Colon (tissue), 2 donors: ENCODE data around the gene RAPGEF1.
"Not testable (repeated sequence)": the region's sequence is repeated elsewhere in the genome, so short reads cannot be mapped to it uniquely, and the experiment has no call there.

ENCODE experiments used
- FAIRE-seq: peaks from 2 replicates; lab custom pipeline; 2012; peaks lifted over from hg19 to GRCh38; lab: Jason Lieb, UNC
- donor health status: control.
- donor health status: control.

RAPGEF1 gene

DNA sequence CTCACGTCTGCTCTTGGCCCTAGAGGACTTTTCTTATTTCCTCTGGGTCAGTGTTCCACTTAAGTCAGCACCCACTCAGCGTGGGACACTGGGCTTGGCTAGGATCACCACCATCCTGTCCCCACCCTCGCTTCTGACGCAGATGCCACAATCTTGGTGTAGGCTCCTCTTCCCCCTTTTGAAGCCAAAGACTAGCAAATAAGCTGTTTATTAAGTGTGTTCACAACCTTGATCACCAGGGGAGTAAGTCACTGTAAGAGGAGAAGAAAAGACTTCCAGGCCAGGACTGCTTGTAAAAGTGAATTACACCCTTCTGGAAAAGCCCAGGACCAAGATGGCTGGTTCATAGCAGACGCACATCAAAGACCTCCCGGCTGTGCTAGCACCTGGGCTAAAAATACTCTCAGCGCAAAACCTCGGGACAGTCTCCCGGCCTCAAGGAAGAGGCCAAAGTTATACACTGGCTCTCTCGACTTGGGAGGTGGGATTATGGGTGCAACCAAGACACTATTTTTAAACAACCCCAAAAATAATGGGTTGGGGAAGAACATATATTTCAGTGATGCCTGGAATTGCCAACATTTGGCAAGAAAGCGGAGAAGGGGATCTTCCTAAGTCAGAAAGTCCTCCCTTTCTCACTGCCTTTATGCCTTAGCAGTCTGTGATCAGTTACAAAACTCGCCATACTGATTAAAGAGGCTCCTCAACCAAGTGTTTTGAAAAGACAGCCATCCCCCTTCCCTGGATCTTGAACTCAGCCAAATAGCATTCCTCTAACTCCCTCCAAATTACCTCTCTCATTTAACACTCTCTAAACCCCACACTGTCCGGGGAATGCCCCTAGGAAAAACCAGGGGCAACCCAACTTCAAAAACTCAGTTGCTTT, 69.4 kb downstream of the RAPGEF1 start:
- FAIRE-seq = no peak

- no peak for FAIRE-seq
Observed at GRCh38 chr9:131669269-131670157, 70.4 kb downstream of the RAPGEF1 start.

- no peak for FAIRE-seq
Observed at GRCh38 chr9:131668439-131669268, 71.2 kb downstream of the RAPGEF1 start.

GRCh38 chr9:131668057-131668438, 71.8 kb downstream of the RAPGEF1 start:
- FAIRE-seq = no peak

DNA sequence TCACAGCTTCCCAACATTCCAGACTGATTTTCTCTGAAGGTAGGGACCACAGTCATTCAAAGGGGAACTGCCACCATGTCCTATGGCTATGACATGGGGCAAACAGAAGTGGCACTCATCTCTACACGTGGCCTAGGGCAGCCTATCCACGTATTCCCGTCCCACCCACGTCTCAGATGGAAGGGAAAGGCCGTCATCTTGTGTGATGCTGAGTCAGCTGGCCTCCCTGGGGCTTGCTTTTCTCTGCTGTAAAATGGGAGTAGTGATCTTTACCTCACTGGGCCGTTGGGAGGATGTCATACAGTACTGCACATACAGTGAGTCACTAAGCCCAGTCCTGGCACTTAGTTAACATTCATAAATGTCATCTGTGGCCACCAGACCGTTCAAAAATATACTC, 72.3 kb downstream of the RAPGEF1 start:
- FAIRE-seq = no peak

GRCh38 chr9:131666774-131667173, 73.1 kb downstream of the RAPGEF1 start:
- no peak for FAIRE-seq

DNA sequence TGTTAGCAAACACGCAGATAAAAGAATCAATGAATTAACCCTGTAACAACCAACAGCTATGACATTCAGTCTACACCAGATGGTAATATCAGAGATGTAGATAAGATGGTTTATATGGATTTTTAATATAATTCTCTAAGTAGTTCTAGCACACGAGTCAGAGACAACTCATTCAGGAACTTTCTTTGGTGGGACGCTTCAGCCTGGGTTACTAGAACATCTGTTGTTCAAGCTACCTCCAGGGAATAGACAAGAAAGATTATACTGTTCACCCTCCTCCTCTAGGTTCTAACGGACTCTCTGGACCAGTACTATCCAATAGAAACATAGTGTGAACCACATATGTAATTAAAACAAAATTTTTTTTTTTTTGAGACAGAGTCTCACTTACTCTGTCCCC, 73.8 kb downstream of the RAPGEF1 start:
- no peak for FAIRE-seq

DNA sequence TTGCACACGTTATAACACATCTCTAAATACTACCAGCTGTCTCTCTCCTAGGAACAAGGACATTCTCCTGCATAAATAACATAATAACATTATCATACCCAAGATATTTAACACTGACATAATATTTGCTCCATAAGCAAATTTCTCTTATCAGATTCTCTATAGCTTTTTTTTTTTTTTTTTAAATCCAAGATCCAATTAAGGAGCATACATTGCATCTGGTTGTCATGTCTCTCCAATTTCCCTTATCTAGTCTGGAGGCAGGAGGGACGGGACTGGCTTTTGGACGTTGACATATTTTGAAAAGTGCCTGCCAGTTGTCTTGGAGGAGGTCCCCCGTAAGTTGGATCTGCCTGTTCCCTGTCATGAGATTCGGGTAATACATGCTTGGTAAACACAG, 76.6 kb downstream of the RAPGEF1 start:
- FAIRE-seq = no peak

DNA sequence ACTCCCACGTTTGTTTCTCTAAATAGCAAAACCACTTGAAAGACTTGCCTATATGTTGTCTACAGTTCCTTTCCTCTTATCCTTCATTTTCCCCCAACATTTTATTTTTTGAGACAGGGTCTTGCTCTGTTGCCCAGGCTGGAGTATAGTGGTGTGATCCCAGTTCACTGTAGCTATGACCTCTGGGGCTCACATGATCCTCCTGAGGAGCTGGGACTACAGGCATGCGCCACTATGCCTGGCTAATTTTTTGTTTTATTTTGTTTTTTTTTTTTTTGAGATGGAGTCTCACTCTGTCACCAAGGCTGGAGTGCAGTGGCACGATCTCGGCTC, 77.6 kb downstream of the RAPGEF1 start:
- FAIRE-seq = not testable (repeated sequence)

GRCh38 chr9:131661568-131662288, 78.1 kb downstream of the RAPGEF1 start:
- no peak for FAIRE-seq

DNA sequence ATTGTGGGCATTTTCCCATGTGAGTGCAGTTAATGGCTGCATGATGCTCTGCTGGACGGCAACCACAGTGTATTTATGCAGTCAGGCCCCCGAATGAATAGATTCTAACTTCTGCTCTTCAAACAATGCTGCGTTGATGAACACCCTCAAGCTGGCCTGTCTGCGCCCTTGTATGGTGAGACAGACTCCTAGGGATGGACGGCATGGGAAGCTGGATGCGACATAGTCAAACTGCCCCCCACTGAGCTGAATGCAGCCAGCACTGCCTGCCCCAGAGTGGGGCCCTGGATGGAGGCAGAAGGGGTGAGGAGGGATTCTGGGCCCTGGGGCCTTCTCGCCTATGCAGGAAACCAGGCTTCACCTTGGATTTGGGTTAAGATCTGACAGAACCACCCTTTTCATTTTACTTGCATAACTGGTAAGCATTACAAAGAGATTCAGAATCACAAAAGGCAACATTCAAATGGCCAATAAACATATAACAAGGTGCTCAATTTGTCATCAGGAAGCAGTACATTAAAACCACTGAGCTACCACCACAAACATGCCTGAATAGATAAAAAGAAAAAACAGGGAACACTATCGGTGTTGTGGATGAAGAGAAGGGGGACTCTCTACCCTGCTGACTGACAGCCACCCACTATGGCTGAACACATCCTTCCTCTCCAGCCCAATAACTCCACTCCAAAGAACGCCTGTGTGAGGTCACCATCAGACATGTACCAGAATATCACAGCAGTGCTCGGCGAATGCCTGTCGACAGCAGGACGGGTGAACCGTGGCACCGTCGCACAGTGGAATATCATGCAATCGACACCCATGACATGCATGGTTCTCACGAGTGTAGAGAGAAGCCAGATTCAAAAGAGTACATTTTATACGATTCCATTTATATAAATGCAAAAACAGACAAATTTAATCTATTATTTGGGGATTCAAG, 79.1 kb downstream of the RAPGEF1 start:
- no peak for FAIRE-seq

DNA sequence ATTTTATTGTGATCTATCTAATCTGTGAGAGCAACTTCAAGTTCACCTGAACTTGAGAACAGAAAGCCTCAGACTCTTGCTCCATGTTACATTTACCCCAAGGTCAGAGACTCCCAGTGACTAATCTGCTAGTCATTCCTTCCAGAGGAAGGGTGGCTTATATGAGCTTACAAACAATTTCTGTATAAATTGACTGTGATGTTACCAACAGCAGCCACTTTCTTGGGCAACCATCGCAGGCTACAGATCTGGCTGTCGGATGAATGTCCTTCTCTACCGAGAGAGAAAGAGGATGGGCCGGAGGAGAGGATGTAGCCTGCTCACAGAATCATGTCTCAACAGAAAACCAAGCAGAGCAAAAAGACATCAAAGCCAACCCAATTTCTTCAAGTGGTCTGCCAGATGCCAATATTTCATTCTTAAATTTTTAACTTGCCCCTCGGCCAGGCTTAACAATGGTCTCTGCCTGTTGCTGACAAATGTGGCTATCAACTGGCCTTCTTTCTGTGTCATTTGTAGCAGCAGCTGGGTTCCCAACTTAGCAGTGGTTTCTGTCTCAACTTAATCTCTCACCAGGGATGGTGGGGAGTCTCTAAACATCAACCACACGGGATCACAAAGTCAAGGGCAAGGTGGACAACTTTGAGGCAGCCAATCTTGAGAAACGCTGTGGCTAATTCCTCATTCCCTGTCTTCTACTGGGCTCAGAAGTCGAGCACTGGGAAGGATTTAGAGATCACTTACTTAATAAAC, 81.3 kb downstream of the RAPGEF1 start:
- no peak for FAIRE-seq

GRCh38 chr9:131657940-131658339, 81.9 kb downstream of the RAPGEF1 start:
- no peak for FAIRE-seq

DNA sequence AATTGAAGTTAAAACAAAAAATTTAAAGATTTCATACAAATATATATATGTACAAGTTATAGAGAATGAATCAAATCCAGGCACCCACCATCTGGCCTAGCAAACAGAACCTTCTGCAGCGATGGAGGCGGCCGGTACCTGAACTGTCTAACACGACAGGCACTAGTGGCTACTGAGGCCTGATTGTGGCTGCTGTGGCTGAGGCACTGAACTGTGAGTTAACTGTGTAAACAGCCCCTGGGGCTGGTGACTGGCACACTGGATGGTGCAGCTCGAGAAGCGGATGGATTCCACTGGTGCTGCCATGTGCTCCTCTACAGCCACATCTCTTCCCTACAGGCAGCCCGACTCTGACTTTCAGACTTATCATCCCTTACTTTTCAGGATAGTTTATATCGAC, 82.4 kb downstream of the RAPGEF1 start:
- no peak for FAIRE-seq

DNA sequence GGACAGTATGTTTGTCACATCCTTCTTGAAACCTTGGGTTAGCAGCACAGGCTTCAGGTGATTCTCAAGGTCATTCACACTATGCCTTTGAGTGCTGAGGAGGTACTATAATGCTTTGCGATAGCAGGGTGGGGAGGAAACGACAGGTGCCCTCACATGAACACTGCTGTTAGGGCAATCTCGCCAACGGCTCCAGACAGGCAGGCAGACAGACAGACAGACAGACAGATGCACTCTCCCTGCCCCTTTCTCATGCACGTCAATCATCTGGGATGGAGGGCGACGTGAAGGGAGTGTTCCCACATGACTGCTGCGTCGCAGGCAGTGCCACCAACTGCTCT, 82.9 kb downstream of the RAPGEF1 start:
- no peak for FAIRE-seq

DNA sequence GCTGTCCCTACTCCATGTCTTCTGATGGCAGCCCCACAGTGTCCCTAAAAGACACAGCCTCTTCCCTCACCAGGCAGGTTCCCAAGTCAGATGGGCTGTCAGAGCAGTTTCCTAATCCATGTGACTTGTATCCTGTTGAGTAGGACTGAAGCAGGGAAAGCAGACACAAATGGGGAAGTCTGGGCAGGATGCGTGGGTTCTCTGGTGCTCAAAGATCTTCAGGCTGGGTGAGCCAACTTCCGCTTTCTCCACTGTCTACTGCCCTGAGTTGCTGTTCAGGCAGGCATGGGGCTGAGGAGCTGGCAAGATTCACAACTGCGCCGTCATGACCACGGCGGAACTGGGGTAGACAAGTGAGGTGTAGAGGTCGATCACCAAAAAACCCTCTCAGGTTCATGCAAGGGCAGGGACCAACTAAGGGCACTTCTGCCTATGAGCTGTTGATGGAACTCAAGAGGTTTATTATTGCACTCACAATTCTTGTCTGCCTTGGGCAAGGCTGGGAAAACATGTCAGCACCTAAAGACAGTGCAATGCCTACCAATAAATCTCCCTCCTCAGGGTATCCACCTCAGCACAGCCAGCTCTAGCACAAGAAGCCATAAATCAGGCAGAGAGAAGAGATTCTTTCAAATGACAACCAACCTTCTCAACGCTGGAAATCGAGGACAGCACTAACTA, 83.4 kb downstream of the RAPGEF1 start:
- FAIRE-seq = no peak

DNA sequence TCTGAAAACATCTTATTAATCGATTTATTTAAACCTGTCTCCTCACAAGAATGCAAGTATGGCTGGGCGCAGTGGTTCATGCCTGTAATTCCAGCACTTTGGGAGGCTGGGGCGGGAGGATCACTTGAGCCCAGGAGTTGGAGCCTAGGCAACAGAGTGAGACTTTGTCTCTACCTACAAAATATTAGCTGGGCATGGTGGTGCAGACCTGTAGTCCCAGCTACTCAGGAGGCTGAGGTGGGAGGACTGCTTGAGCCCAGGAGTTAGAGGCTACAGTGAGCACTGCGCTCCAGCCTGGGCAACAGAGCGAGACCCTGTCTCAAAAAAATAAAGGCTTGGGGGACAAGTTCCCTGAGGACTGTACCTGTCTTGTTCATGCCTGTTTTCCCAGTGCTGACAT, 85.5 kb downstream of the RAPGEF1 start:
- FAIRE-seq = not testable (repeated sequence)

DNA sequence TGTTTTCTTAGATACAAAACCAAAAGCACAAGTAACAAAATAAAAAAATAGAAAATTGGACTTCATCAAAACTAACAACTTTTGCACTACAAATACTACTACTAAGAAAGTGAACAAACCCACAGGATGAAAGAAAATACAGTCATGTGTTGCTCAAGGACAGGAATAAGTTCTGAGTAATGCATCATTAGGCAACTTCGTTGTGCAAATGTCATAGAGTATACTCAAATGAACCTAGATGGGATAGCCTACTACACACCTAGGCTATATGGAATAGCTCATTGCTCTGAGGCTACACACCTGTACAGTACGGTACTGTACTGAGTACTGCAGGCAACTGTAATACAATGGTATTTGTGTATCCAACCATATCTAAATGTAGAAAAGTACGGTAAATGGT, 88.3 kb downstream of the RAPGEF1 start:
- FAIRE-seq = no peak

- FAIRE-seq = no peak
Observed at GRCh38 chr9:131651160-131651559, 88.7 kb downstream of the RAPGEF1 start.
